Pulmonary artery endothelial cell (primary cell): Measurements from ENCODE around the gene BTNL3. TPM values are rescaled to one million over a fixed set of nuclear protein-coding genes. Genes with fewer than 3 reads are reported as not detected.
"Not testable (repeated sequence)": the region's sequence is repeated elsewhere in the genome, so short reads cannot be mapped to it uniquely, and the experiment has no call there.

Source experiments
- DNase-seq: peaks from one replicate; pipeline ENCODE4 v3.0.0-alpha.2; 2011; ENCODE audit warnings: low read depth, low spot score
- total RNA-seq: library from RNA; depleted of rRNA; stranded (reverse); fragments of >200 nt; gene quantifications from 2 replicates; pipeline ENCODE4 v1.2.3, GENCODE V29; 2014

Gene BTNL3
- total RNA-seq, 1 donor from 2014 or later = not detected

DNA sequence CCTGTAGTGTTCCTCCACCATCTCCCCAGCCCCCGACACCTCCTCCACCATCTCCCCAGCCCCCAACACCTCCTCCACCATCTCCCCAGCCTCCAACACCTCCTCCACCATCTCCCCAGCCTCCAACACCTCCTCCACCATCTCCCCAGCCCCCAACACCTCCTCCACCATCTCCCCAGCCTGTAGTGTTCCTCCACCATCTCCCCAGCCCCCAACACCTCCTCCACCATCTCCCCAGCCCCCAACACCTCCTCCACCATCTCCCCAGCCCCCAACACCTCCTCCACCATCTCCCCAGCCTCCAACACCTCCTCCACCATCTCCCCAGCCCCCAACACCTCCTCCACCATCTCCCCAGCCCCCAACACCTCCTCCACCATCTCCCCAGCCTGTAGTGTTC is 57.2 kb downstream of the BTNL3 start:
- not testable (repeated sequence) for DNase-seq

DNA sequence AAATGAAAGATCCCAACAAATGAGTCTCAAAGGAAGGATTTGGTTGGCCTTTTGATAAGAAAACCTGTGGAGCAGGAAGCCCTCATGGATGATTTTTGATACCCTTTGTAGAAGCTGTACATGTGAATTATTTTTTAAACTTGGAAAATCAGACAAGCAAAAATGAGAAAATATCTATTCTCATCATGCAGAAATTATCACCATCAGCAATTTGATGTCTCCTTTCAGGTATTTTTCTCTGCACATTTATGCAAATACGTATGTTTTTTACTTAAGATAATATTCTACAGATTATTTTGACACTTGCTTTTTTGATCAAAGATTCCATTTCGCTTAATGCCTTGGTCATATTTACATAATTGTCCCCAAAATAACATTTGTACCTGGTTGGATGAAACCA is 58.6 kb downstream of the BTNL3 start:
- no peak for DNase-seq

DNA sequence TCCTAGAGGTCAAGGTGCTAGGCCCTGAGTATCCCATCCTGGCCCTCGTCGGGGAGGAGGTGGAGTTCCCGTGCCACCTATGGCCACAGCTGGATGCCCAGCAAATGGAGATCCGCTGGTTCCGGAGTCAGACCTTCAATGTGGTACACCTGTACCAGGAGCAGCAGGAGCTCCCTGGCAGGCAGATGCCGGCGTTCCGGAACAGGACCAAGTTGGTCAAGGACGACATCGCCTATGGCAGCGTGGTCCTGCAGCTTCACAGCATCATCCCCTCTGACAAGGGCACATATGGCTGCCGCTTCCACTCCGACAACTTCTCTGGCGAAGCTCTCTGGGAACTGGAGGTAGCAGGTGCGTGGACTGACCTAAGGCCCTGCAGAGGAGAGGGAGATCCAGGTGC is 59.3 kb downstream of the BTNL3 start:
- DNase-seq = no peak

DNA sequence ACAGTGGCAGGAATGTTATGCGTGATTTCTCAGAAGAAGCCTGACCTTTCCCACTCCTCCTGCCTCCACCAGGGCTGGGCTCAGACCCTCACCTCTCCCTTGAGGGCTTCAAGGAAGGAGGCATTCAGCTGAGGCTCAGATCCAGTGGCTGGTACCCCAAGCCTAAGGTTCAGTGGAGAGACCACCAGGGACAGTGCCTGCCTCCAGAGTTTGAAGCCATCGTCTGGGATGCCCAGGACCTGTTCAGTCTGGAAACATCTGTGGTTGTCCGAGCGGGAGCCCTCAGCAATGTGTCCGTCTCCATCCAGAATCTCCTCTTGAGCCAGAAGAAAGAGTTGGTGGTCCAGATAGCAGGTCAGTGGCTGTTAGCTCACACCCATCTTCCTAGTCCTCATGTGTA is 61.4 kb downstream of the BTNL3 start:
- no peak for DNase-seq

DNA sequence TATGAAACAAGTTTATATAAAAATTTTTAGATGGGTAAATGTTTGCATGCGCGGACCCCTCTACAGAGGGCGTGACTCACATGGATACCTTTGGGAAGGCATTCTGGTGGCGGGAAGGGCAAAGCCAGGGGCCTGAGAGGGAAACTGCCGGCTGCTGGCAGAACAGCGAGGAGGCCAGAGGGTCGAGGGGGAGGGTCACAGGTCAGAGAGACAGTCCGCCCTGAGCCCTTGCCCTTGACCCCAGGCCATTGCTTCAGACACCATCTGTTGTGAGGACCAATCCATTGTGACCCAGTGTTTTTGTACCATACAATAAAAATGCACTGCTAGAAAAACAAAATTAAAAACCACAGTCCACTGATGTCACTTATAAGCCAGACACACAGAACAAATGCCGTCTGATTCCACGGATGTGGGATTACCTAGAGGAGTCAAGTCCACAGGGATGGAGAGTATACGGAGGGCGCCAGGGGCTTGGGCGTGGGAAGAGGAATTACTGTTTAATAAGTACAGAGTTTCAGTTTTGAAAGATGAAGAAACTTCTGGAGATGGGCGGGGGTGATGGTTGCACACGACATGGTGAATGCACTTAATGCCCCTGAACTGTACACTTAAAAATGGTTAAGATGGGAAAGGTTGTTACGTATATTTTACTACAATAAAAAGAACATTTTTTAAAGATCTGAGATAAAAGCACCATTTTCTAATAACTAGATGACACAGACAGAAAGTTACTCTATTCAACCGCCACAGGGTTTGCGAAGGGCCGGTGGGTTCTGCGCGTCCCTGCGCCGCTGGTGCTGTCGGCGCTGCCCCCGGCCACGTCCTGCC is 63.4 kb downstream of the BTNL3 start:
- DNase-seq = no peak

DNA sequence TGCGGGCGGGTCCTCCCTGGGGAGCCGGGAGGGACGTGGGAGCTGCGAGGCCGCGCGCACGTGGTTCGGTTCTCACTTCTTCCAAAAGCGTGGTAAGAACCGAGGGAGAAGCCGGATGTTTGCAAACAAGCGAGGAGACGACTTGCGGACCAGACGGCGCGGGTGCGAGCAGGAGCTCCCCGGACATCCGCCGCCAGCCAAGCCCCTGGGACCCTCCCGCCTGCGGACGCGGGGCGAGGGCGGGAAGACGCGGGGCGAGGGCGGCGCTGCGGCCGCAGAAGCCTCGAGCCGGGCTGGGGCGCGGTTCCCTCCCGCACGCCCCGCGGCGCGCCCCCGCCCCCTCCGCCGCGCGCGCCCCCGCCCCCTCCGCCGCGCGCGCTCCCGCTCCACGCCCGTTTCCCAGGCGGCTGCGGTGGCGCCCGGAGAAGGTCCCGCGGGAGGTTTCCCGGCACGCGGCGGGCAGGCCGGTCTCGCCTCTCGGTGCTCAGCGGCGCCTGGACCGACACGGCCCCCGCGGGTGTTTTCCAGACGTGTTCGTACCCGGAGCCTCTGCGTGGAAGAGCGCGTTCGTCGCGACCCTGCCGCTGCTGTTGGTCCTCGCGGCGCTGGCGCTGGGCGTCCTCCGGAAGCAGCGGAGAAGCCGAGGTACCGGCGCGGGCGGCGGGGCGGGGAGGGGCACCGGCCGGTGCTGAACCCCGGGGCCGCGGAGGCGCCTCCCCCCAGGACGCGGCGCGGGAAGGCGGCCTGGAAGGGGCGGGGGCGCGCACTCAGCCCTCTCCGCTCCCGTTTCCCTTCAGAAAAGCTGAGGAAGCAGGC is 64.2 kb downstream of the BTNL3 start:
- DNase-seq = no peak

DNA sequence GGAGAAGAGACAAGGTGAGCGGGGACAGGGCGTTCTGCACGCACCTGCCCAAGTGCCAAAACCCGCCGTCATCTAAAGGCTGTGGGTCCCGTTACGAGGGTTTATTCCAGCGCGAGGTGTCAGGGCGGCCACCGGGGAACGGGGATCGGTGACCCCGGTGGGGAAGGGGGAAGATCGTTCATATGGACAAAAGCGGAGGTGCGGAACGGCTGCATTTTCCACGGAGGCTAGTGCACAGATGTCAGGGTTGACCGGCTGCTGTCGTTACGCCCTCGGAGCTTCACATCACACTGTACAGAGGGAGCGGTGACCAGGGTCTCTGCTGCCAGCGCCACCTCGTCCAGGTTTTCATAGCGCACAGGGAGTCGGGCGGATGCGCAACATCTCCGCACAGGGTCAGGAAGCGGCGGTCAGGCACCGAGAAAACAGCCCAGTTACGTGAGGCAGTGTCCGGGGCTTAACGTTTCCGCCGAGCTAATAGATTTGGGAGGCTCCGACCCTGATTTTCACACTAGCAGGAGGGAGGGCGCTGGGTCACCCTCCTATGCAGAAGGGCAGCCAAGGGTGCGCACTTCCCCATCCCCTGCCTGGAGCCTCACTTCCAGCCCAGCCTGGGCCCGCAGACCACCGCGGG is 65.0 kb downstream of the BTNL3 start:
- DNase-seq = no peak

DNA sequence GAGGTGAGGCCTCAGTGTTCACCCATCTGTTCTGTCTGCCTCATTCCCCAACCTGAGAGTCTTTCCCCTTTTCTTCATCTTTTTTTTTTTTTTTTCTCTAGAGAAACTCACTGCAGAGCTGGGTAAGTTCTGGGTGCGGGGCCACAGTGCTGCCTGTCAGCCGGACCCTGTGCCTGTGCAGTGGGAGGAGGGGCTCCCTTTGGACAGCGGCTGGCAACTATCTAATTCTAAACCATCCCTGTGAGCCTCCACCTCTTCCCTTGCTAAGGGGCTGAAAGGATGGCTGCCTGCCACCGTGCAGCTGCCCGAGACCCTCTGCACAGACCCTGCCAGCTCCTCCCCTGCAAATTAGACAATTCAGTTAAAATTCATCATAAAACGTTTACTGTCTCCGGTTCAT is 65.5 kb downstream of the BTNL3 start:
- DNase-seq = no peak

DNA sequence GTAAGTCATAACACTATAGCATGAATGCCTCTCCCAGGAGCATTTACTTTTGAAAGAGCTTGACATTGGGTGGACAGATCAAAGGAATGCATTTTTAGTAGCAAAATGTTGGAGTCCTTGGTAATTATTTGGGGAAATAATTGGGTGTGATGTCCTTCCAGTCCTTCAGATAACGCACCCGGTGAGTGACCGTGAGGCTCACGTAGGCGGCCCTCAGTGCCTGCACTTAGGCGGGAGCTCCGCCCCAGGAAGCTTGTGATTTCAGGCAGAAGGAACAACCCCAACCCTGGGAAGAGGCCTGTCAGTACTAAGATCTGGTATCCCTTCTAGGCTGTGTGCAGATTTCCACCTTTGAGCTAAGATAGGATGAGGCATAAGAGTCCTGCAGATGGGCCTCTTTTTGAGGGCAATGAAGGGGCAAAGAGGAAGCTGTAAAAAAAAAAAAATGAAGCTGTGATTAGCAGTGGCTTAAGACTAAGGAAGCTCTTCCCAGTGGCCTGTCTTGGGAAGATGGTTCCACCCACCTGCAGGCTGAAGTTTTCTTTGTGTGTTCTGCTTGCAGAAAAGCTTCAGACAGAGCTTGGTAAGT is 66.3 kb downstream of the BTNL3 start:
- DNase-seq = no peak

Other genes with a start within 250 kb of the BTNL3 start
- gene OR2Y1, start 248.8 kb upstream of the BTNL3 start, total RNA-seq = not detected in 2 replicates
- 84.3 and 86.0 TPM in 2 replicates for gene MGAT1, start 186.0 kb upstream of the BTNL3 start, total RNA-seq
- gene ZFP62, start 127.6 kb upstream of the BTNL3 start, total RNA-seq = 17.4 and 21.9 TPM in 2 replicates
- gene BTNL8, start 89.7 kb upstream of the BTNL3 start, total RNA-seq = not detected in 2 replicates
- gene BTNL9, start 51.4 kb downstream of the BTNL3 start, total RNA-seq = 0.04 and 0.07 TPM in 2 replicates
- gene OR2V1, start 142.3 kb downstream of the BTNL3 start, total RNA-seq = not detected in 2 replicates
- not detected in 2 replicates for gene OR2V2, start 158.7 kb downstream of the BTNL3 start, total RNA-seq
- 15.5 and 16.9 TPM in 2 replicates for gene TRIM7, start 216.3 kb downstream of the BTNL3 start, total RNA-seq
- gene TRIM41, start 234.4 kb downstream of the BTNL3 start, total RNA-seq = 10.9 and 11.7 TPM in 2 replicates